SU-DHL-6 (cell line): ENCODE measurements around the gene CNTF.

Experiments used
- CTCF ChIP-seq: fragments of 200-600 bp; sonication (generic); IDR thresholded peaks from one replicate; pipeline ENCODE4 v1.5.1; 2017; ENCODE audit warnings: antibody characterized with exemption, mild to moderate bottlenecking, low read length, moderate library complexity; ENCODE audit not compliant: insufficient read depth, poor library complexity, severe bottlenecking
- EZH2phosphoT487 ChIP-seq: fragments of 200-600 bp; sonication (generic), shearing (Covaris generic); conservative IDR thresholded peaks from 2 replicates; pipeline ENCODE4 v1.6.1; 2018; ENCODE audit warnings: mild to moderate bottlenecking, antibody characterized with exemption, low read length, moderate library complexity, mixed read lengths

DNA sequence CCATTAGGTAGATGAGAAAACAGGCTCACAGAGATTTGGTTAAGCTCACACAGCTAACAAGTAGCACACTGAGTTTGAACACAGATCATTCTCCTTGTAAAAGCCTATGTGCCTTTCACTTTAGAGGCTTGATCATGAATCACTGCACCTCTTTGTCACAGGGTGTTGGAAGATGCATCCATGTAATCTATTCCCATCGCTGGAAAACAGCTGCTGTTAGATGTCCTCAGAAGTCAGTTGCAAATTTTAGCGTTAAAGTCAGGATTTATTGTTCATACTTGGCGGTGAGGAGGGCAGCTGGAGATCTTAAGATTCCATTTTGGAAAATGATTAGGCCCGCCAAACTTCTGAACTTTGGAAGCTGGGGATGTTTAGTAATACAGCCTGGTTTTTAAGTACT lies 2.6 kb downstream of the CNTF start:
- TF ChIP-seq CTCF = no peak
- TF ChIP-seq EZH2phosphoT487 = no peak
